C4-2B (cell line): ENCODE results near the gene CAPN12.

Source experiments
- CTCF ChIP-seq: fragments of 450-650 bp; conservative IDR thresholded peaks from 2 replicates; pipeline ENCODE4 v1.5.1; 2017; ENCODE audit warnings: mild to moderate bottlenecking
- ZFX ChIP-seq: fragments of 450-650 bp; IDR thresholded peaks from 2 replicates; pipeline ENCODE4 v1.6.1; 2017

- no peak for TF ChIP-seq CTCF
- no peak for TF ChIP-seq ZFX
Observed at GRCh38 chr19:38725469-38726283, 18.6 kb downstream of the CAPN12 start.
